GM18526 (cell line): ENCODE measurements around the gene TEAD3.

Source experiments
- POLR2A ChIP-seq: IDR thresholded peaks from 3 replicates; pipeline ENCODE4 v1.6.1; 2011; ENCODE audit not compliant: insufficient read length; ENCODE audit errors: extremely low read depth

Gene TEAD3

DNA sequence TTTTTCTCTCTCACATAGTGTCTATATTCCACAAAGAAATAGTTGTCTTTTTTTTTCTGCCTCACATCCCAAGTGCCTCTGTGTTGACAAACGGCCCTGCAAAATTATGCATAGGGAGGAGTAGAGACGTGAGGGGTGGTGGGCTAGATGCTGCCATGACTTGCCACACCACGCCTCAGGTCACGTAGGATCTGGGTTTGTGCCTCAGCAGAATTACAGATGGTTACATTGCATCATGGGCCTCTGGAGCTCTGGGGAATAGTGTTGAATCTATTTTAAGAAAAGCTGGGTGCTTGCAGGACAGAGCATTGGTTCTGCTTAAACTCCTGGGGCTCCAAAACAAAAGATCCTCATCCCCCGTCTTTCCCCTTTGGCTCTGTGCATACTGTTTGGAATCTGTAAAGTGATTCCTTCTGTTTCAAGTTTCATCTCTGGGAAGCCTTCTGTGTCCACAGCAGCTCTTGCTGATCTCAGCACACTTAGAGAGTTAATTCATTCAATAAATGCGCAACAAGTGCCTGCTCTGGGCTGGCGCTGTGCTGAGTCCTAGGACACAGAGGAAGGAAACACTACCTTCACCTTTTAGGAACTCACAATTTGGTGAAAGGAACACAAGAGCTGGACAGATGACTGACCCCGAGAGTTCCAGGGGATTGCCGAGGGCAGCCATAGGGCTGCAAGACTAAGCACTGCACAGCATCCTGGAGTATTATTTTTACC, 42.3 kb downstream of the TEAD3 start:
- TF ChIP-seq POLR2A: no peak

DNA sequence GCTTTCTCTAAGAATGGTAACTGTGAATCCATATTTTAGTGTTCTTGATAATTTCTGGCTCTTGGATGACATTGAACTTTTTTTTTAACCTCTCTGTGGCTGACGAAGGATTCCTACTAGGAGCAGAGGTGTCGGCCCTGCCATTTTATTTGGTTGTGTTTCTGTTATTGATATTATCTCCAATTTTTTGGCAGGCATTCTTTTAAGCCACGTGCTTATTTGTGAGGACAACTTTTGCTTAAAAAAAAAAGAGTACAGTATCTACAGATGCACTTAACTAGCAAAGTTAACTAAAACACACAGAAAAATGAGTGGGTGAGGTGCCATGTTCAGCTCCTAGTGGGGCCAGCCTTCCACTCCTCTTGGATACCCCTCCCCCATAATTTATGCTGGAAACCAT, 43.6 kb downstream of the TEAD3 start:
- no peak for TF ChIP-seq POLR2A

DNA sequence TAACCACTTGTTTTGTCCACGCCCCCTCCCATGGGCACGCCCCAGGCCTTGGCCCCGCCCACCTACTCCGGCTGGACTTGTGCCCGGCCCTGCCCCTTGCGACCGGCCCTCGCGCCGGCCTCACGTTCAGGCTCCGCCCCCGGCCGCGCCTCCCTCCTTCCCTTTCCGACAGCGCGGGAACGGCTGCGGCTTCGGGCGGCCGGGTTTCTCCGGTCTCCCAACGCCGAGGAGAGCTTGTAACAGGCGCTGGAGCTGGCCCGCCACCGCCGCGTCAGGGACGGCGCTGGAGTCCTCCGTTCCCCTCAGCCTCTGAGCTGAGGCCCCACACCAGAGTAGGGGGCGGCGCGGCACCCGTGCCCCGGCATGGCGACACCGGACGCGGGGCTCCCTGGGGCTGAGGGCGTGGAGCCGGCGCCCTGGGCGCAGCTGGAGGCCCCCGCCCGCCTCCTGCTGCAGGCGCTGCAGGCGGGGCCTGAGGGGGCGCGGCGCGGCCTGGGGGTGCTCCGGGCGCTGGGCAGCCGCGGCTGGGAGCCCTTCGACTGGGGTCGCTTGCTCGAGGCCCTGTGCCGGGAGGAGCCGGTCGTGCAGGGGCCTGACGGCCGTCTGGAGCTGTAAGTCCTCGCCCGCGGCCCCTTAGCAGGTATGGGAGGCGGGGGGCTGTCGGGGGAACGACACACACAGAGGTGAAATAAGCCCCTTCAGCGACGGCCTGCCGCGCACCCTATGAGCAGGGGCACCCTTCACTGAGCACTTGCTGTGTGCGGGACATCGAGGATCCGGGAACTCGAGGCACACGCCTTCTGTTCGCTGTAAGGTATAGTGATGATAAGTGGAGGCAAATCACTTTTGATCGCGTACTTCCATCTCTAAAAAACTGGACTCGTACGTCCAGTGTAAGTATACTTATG, 44.4 kb downstream of the TEAD3 start, which contains the start of gene FANCE:
TSS of gene FANCE (plus strand) at position 156 of the 908 bp plus-strand sequence. CDS start at position 364, 208 bp downstream.
- peak; percentile 46 for TF ChIP-seq POLR2A

DNA sequence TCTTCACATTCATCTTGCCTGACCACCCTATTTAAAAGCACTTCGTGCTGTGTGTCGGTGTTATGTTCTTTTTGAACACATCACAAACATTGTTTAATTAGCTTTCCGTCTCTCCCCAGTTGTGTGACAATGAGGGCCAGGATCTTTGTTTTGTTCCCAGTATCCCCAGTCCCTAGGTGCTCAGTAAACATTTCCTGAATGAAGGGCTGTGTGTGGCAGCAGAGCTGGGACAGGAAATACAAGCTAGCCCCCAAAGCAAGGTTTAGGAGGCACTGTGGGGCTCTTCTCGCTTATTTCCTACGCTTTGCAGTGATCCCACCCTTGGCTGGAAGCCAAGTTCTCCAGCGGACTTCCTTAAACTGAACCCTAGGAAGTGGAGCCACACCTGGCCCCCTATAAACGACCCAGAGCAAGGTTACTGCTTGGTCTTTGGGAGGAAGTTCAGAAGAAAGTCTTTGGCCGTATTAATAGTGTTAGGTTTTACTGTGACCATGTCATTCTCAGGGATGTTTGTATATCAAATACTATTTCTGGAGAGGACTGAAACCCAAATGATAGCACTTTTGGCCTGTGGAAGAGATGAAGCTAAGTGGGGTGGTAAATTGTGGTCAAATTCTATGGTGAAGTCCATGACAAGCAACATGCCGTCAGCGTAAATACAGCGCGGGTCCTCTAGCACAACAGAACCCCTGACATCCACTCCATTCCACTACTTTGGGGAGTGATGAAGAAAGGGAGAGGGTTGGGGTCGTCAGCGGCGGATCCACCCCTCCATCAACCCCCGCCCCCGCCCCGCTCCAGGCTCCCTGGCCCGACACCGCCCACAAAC, 45.3 kb downstream of the TEAD3 start:
- no peak for TF ChIP-seq POLR2A

DNA sequence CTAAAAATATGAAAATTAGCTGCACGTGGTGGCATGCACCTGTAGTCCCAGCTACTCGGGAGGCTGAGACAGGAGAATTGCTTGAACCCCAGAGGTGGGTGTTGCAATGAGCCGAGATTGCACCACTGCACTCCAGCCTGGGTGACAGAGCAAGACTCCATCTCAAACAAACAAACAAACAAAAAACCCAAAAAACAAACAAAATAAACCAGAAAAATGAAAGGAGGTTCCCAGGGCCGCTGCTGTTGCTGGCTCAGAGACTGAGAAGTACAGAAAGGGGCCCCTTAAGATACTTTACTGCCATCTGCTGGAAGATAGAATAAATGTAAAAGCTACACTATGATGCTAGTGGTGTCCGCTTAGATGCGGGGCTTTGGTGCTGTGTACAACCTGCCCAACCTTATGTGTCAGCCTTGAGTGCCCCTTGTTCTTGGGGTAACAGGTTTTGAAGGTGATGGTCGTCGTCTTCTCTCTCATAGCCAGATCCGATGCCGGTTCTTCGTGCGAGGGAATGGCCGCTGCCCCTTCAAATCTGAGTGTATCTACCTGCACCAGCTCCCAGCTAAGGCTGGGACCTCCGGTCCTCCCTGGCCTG, 47.5 kb downstream of the TEAD3 start:
- TF ChIP-seq POLR2A: no peak

DNA sequence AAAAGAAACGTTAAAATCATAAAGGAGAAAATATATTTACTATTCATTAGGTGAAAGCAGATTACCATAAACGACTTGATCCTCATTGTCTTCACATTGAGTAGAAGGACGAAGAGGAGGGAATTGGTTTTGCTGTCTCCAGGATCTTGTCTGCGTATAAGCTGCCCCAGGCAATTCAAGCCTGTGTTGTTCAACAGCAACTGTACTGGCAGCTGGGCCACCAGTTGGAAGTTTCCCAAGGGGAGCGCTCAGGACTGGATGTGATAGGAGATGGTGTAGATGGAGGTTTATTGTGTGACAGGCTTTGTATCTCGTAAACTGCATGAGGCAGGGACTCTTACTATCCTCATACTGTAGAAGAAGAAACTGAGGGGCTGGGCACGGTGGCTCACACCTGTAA, 48.7 kb downstream of the TEAD3 start:
- no peak for TF ChIP-seq POLR2A

DNA sequence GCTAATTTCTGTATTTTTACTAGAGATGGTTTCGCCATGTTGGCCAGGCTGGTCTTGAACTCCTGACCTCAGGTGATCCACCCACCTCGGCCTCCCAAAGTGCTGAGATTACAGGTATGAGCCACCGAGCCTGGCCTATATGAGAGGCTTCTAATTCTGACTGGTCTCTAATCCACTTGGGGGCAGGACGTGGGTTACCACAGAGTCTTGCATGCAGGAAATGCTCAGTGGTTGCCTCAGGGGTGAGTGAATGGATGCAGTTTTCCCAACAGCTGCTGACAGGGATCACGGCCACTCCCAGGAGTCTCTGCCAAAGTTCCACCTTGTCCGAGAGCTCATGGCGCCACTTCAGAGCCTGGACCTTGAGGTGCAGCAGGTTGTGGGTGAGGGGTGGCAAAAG, 51.2 kb downstream of the TEAD3 start:
- no peak for TF ChIP-seq POLR2A

DNA sequence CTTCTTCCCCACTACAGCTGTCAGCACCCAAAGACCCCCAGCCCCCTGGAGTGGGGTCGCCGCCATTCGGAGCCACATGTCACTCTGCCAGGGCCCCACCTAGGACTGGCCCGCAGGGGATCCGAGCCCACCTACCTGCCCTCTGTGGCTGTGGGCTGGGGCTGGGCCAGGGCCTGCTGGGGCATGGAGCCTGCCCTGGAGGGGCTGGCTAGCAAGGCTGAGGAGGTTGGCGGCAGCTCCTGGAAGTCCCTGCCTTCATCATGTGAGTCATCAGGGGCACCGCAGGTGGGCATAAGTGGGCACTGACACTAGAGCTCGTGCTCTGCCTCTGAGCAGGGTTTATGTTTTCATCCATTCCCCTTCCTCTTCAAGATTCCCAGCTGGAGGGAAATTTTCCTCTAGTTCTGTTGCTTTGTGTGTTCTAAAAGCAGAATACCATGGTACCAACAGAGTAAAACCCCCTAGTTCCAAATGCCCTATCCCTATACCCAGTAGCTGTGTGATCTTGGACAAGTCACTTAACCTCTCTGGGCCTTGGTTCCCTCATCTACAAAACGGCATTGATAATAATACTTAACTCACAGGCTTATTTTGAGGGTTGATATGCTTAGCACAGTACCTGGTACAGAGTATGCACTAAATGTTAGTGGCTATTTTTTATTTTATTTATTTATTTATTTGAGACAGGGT, 53.4 kb downstream of the TEAD3 start:
- TF ChIP-seq POLR2A: no peak

DNA sequence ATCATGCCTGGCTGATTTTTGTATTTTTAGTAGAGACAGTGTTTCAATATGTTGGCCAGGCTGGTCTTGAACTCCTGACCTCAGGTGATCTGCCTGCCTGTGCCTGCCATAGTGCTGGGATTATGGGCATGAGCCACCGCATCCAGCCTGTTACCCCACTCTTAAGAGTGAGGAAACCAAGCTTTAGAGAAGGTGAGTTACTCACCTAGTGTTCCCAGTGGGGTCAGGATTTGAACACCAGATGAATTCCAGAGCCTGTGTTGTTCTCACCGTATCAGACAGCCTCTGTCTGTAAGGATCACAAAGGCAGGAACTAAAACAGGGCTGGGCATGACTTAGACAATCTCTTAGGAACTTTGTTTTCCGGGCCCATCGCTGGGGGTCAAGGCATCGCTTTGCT, 54.2 kb downstream of the TEAD3 start:
- no peak for TF ChIP-seq POLR2A

DNA sequence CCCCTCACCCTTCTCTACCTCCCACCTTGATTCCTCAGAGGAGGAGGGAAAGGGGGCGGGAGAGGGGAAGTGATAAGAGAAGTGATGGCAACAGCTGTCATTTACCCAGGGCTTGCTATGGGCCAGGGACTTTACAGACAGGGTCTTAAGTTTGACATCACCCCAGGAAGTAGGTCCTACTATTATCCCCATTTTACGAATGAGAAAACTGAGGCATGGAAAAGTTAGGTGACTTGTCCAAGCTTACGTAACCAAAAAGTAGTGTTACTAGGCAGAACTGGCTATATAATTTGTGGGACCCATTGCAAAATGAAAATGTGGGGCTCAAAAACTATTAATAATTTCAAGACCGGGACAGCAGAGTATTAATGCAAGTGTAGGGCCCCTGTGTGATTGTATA, 55.2 kb downstream of the TEAD3 start:
- no peak for TF ChIP-seq POLR2A

DNA sequence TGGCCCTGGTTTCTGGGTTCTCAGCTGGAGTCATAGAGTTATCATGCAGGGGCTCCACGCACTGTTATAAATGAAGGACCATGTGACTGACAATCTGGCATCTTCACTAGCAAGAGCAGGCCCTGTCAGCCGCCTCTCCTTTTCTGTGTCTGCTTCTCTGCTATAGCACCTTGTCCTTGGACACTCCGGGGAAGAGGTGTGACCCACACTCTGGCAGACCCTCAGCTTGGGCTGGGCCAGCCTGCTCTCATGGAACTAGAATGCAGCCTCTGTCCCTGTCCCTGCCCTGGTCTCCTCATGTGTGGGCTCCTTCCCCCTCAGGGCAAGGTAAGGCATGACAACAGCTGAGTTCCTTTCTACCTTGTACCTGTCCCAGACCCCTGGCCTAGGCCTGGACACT, 55.7 kb downstream of the TEAD3 start:
- no peak for TF ChIP-seq POLR2A

DNA sequence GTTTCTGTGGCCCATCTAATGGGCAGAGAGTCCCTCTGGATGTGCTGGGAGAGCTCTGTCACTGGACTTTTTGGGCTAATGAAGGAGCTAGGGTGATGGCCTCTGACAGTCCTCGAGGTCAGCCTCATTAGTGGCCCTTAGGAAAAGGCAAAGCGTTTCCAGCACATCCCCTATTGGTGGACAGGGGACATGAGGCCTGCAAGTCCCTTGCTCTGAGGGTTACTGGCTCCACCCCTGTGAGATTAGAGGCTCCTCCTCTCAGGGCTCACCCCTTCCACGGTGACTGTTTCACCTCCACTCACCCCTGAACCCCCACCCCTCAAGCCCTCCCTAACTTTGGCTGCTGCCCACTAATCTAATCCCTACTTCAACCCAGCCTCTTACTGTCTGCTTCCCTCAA, 57.6 kb downstream of the TEAD3 start:
- no peak for TF ChIP-seq POLR2A

DNA sequence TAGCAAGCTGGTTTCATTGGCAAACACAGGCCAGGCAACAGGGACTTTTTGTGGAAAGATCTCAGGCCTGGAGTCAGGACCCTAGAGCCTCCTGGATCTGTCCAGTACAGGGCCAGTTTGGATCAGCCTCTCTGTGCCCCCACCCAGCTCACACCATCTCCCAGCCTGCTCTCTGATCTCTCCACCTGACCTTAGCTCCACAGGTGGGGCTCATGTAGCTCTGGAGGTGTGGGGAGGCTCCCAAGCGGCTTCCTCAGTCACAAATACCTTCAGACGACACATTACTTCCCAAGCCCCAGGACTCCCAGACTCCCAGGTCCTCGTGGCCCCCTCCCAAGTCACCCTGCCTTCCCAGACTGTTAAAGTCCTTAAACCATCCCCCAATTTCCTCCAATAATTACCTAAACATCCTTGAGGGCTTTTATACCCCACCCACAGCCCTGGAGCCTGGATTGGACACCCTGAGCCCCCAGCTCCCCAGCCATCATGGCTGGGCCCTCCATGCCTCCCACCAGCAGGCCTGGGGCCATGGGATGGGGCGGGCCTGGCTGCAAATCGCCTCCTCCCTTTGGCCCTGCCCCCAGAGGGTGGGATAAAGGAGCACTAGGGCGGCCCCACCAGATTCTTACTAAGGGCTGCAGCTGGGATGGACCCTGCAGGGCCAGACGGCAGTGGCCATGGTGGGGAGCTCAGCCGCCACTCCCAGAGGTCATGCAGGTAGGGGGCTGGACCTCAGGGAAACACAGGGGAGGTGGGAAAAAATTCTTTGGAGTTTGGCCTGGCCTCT, 60.6 kb downstream of the TEAD3 start:
- no peak for TF ChIP-seq POLR2A

DNA sequence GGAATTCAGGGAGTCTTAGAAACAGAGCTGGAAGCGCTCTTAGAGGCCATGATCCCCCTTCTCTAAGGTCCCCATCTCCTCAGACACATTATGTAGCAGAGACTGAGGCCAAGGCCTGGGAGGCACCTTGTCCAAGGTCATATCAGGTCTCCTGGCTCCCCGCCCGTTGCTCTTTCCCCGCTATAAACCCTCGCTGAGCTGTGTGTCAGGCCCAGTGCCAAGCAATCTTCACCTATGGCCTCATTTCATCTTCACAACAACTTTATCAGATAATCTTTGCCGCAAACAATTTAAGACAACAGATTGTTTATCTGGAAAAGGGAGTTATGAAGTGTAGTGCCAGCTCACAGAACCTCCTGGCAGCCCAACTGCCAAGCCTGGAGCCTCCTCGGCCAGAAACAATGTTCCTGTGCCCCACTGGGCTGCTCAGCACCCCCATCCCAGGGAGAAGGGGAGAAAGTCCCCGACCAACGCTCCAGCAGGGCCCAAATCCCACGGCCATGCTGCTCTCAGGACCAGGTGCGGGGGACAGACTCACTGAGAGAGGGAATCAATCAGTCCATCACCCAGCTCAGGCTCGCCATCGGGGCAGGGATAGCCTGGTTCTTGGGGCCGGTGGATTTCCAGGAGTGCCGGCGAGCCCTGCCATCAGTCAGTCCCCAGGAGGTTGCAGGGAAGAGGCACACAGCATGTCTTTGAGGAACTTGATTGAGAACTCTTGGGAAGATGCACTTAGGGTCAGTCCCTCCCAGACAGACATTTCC, 61.6 kb downstream of the TEAD3 start:
- no peak for TF ChIP-seq POLR2A
